Amniotic stem cell (primary cell): Measurements from ENCODE around the gene STON1.
"Not testable (repeated sequence)": the region's sequence is repeated elsewhere in the genome, so short reads cannot be mapped to it uniquely, and the experiment has no call there.

ENCODE experiments used
- DNase-seq: peaks from one replicate; lab custom pipeline; 2025; lab: John Stamatoyannopoulos, UW

The STON1 gene, protein sequence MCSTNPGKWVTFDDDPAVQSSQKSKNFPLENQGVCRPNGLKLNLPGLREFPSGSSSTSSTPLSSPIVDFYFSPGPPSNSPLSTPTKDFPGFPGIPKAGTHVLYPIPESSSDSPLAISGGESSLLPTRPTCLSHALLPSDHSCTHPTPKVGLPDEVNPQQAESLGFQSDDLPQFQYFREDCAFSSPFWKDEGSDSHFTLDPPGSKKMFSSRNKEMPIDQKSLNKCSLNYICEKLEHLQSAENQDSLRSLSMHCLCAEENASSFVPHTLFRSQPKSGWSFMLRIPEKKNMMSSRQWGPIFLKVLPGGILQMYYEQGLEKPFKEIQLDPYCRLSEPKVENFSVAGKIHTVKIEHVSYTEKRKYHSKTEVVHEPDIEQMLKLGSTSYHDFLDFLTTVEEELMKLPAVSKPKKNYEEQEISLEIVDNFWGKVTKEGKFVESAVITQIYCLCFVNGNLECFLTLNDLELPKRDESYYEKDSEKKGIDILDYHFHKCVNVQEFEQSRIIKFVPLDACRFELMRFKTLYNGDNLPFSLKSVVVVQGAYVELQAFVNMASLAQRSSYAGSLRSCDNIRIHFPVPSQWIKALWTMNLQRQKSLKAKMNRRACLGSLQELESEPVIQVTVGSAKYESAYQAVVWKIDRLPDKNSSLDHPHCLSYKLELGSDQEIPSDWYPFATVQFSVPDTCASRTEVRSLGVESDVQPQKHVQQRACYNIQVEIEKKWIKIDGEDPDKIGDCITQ

GRCh38 chr2:48530033-48530811, at the start of gene STON1:
STON1 (plus strand) TSS chr2:48530154; CDS start chr2:48580634, 50,480 bp downstream.
- no peak for DNase-seq

GRCh38 chr2:48480526-48480925, 49.4 kb upstream of the STON1 start:
- no peak for DNase-seq

DNA sequence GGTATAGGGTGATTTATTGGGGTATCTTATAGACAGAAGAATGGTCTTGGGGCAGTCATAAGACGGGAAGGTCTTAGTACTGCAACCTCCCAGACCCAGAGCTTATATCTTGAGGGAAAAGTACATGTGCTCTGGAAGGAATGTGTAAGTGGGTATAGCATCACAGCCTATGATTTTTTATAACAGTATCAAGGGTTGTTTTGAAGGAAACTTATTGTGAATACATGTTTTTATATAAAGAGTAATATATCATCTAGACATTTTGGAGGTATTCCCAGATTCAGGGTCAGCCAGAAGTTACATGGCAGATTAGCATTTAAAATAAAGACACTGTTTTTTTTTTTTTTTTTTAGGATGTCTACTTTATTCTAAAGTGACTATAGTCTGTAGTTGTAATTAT, 47.6 kb upstream of the STON1 start:
- no peak for DNase-seq

DNA sequence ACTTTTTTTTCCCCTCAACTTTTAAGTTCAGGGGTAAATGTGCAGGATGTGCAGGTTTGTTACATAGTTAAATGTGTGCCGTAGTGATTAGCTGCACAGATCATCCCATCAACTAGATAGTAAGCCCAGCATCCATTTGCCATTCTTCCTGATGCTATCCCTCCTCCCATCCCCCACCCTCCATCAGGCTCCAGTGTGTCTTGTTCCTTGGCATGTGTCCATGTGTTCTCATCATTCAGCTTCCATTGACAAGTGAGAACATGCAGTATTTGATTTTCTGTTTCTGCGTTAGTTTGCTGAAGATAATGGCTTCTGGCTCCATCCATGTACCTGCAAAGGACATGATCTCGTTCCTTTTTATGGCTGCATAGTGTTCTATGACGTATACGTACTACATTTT, 47.2 kb upstream of the STON1 start:
- no peak for DNase-seq

- DNase-seq: no peak
These were observed 46.4 kb upstream of the STON1 start for GRCh38 chr2:48483506-48483905.

DNA sequence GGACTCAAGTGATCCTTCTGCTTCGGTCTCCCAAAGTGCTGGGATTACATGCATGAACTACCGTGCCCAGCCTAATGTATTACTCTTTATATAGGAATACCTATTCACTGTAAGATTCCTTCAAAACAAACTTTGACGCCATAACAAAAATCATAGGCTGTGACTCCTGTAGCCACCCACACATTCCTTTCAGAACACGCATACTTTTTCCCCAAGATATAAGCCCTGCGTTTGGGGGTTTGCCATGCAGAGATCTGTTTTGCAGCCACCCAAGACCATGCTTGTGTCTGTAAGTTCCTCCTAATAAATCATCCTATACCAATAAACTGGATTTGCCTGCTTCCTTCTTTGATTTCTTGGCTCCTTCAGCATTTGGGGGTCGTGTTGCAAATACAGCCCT, 46.0 kb upstream of the STON1 start:
- peak; percentile 13 for DNase-seq

DNA sequence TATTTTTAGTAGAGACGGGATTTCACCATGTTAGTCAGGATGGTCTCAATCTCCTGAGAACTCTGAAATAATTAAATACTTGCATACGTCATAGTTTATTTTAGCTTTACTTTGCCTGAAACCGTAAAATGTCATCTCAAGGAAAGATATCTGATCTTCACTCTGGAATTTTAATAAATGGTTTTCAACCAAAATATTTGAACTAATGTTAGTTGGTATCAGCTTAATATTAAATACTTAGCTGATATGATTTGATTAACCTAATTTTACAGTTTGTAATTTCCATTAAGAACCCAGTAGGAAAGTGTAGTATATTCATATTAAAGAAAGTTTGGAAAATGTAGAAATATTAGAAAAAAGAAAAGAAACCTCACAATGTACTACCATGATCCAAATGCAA, 41.4 kb upstream of the STON1 start:
- DNase-seq: no peak

GRCh38 chr2:48496849-48497248, 33.1 kb upstream of the STON1 start:
- no peak for DNase-seq

DNA sequence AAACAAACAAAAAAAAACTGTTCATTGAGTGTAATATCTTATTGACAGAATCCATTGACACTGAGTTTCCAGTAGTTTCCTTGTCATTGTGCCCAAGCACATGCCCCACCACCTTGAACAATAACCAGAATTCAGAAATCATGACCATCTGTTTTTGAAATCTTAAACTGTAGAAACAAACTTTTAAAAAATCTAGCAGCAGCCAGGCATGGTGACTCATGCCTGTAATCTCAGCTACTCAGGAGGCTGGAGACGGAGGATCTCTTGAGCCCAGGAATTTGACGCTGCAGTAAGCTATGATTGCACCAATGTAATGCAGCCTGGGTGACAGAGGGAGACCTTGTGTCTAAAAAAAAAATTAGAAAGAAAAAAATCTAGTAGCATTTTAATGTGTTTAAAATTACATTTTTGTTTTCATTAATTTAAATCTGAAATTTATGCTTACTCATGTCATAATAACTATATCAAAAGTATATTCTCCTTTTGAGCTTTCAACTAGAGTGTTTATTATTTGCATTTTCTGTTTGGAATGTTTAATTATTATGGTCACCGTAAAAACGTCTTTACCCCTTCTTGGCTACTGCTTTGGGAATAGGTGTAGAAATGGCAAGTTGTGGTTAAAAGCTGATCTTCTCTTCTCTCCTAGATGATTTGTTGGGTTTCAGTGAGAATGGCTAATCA, 25.2 kb upstream of the STON1 start:
- no peak for DNase-seq

DNA sequence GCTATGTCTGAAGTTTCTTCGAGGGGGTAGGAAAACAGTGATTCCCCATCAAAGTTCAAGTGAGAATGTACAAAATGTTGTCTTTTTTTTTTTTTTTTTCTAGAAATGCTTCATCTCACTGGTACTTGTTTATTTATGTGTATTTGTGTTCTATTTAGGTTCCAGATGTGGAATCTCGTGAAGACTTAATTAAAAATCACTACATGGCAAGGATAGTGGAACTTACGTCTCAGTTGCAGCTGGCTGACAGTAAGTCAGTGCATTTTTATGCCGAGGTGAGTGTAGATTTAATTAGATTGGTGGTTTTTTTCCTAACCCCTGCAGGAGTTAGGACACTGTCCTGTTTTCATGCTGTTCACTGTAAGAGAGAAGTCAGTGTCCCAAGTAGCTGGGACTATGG, 22.8 kb upstream of the STON1 start:
- DNase-seq: no peak

DNA sequence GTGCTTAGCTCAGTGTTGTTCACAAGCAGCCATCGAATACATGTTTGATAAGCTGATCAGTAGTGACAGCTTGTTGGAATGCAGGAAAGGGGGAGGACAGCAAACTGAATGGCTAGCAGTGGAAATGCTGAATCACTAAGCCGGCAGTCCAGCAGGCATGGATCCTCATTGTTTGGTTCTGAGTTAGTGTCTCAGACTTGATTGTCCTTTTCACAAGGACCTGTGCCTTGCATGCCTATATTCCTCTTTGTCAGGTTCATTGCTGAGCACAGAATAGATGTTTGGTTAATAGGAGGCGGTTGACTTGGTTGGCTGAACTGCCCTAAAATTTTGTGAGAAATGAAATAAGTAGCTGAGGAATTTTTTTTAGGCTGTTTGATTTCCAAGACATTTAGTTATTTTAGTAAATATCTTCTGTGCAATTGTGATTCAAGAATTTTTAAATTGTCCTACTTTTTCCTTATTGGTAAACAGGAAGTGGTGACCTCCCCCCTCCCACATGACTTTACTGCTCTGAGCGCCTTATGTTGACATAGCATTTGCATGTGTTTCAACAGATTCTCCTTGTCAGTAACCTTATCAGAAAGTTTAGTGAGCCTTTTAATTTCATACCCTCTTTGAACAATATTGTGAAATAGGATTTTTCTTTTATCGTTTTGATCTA, 21.4 kb upstream of the STON1 start:
- peak; percentile 75 for DNase-seq

DNA sequence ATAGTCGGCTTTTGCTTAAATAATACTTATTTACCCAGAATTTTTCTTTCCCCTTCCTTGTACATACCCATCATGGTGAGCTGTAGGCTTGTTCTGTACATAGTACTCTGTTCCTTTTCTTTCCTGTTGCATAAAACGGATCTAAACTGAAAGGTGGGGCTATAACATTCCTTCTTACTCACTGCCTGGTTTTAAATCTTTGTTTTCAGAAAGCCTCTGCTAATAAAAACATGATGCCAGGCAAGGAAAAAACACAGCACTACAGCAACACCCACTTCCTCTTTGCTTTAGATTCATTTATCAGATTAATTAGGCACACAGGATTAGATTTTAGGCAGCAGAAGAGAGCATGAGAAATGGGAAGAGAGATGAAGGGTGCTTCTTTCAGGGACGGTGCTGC, 19.6 kb upstream of the STON1 start:
- DNase-seq: no peak

- DNase-seq: no peak
These were observed 18.0 kb upstream of the STON1 start for GRCh38 chr2:48511849-48512470.

DNA sequence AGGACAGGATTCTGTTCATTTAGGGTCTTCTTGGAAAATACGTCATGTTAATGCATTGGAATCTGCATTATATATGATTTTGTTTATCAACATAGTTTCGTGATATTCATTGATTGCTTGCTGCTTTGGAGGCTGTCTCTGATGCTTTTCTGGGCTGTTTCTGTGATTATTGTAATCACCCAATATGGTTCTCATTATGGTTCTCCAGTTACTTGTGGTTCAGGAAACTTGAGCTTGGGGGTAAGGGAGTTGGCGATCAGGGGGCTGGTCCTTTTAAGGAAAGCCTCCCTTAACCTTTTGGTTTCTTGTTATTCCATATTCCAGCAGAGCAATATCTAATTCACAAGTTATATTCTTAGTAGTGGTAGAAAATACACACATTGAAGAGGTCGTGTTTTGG, 17.4 kb upstream of the STON1 start:
- DNase-seq: no peak

DNA sequence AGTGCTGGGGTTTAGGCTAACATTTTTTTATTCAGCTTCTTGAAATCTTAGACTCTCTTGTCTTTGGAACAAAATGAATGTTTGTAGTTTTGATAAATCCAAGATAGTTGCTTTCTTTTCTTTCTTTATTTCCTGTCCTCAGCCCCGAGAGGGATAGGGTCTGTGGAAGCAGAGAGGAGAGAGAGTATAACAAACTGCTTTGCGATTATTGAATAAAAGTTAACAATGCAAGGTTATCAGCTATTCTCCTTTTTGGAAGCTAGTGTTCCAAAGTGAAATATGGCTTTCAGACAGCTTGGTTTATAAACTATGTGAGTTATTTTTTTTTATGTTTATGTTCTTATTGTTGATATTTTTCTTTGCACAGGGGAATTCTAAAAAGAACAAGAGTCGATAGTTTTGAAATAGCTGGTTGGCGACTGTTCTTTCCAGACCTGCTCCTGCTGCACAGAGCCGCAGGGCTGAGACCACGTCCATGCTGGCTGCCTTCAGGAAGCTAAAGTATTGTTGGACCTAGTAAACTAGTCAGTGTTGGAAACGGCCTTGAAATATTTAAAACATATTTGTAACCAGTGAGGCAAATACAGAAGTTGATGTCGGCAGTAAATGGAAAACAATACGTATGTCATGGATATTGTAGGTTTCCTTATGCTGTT, 15.5 kb upstream of the STON1 start:
- no peak for DNase-seq

- no peak for DNase-seq
These were observed 14.4 kb upstream of the STON1 start for GRCh38 chr2:48515513-48515985.

- no peak for DNase-seq
These were observed 10.4 kb upstream of the STON1 start for GRCh38 chr2:48519593-48519992.

GRCh38 chr2:48524756-48525155, 5.2 kb upstream of the STON1 start:
- not testable (repeated sequence) for DNase-seq

- no peak for DNase-seq
These were observed 4.5 kb upstream of the STON1 start for GRCh38 chr2:48525269-48525943.
